ENCODE results near the gene DDX59. TPM values are rescaled to one million over a fixed set of nuclear protein-coding genes. Genes with fewer than 3 reads are reported as not detected.

Gene DDX59
- total RNA-seq, 1 experiment from 2014 or later = 19.4 TPM

GRCh38 chr1:200629876-200630514 is 39.7 kb downstream of the DDX59 start (continued):
- TF ChIP-seq USF1 (CRISPR knock-in tag; IDR thresholded peaks at IDR 0.05) = no peak
- no peak for TF ChIP-seq ZNF219 (CRISPR knock-in tag; IDR thresholded peaks at IDR 0.05; ENCODE audit: borderline replicate concordance)

DNA sequence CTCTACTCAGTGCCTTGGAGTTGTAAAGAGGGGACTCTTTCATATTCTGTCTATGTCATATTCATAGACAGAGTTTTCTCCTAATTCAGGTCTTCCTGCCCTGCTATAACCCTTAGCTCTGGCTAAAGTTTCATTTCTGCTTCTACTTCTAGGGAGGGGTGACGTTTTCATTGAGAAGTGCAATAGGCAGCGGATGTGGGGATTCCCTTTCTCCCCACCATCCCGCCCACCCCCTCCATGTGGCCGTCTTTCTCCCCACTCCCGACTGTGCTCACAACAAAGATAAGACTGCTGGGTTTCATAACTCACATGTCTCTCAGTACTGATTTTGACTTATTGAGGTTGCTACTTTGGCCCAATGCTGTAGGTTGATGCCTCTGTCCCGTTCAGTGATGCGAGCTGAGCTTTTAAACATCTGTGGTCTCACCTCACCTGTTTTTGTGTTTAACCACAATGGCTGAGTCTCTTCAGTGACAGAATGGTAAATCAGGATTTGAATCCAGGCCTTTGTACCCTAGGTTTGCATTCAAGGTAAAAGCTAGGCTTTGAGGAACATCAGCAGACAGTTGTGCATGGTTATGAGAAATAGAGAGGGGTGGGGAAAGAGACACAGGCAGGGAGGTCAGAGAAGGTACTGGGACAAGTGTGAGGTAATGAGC is 41.4 kb downstream of the DDX59 start:
- H3K4me3 Mint-ChIP-seq = no peak overlapping the region
- no peak for ATAC-seq

DNA sequence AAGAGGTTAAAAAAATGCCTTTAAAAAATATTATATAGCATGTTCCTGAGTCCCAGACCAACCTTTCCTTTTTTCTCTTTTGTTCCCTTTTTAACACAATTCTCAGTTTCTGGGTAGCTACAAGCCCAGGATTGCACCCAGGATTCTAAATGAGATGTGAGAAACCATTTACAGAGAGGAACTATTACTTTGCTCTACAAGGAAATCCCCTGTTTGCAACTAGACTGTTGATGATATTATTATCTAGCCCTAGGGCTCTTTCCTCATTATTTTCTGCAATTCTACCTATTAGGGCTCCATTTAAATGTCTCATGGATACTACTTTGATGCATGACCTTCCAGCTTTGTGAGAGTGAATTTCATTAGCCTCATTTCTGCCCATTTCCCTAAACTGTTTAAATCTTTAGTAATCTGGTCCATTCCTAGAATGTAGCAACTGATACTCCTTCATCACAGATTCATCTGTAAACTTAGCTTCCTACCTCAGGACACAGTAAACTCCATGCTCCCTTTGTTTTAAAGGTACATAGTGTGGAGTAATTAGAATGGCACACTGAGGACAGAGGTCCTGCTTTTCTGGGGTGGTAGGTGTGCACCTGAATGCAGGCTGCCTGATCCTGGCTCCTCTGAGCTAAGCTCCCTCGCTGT is 42.0 kb downstream of the DDX59 start:
- ChIA-PET CTCF (interaction anchor here (1.2 kb wide), 1 partner anchor 69 kb away, joined by 4 read pairs; no protein-coding TSS in a partner anchor), POLR2A (interaction anchor here (0.5 kb wide), 1 partner anchor 94 kb away, joined by 6 read pairs; no protein-coding TSS in a partner anchor)
- Mint-ChIP-seq H3K36me3 (no peaks in the 10 kb centered on the region), H3K4me3 (no peak overlapping the region), H3K9me3 (no peaks in the 10 kb centered on the region), H3K4me1 (peaks cover 17% of the 10 kb centered on the region), H3K27me3 (ENCODE audit: low read depth) (no peaks in the 10 kb centered on the region), H3K27ac (no peak overlapping the region)
- ATAC-seq (no peak), DNase-seq (ENCODE audit: low spot score) (no peak)
- TF ChIP-seq, protein P1, sequence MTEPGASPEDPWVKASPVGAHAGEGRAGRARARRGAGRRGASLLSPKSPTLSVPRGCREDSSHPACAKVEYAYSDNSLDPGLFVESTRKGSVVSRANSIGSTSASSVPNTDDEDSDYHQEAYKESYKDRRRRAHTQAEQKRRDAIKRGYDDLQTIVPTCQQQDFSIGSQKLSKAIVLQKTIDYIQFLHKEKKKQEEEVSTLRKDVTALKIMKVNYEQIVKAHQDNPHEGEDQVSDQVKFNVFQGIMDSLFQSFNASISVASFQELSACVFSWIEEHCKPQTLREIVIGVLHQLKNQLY (CRISPR knock-in tag; IDR thresholded peaks at IDR 0.05) = no peak
- no peak for TF ChIP-seq ZNF263 (CRISPR knock-in tag; IDR thresholded peaks at IDR 0.05; ENCODE audit: low read depth)
- TF ChIP-seq ZNF121 (CRISPR knock-in tag; IDR thresholded peaks at IDR 0.05) = no peak
- TF ChIP-seq ELF4 (CRISPR knock-in tag; IDR thresholded peaks at IDR 0.05; ENCODE audit: low read depth) = no peak
- TF ChIP-seq EMX1 (CRISPR knock-in tag; IDR thresholded peaks at IDR 0.05) = no peak
- TF ChIP-seq TCF7 (CRISPR knock-in tag; IDR thresholded peaks at IDR 0.05; ENCODE audit: low read depth) = no peak
- no peak for TF ChIP-seq FOXK1 (CRISPR knock-in tag; IDR thresholded peaks at IDR 0.05)
- TF ChIP-seq, protein P2, sequence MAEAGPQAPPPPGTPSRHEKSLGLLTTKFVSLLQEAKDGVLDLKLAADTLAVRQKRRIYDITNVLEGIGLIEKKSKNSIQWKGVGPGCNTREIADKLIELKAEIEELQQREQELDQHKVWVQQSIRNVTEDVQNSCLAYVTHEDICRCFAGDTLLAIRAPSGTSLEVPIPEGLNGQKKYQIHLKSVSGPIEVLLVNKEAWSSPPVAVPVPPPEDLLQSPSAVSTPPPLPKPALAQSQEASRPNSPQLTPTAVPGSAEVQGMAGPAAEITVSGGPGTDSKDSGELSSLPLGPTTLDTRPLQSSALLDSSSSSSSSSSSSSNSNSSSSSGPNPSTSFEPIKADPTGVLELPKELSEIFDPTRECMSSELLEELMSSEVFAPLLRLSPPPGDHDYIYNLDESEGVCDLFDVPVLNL (CRISPR knock-in tag; IDR thresholded peaks at IDR 0.05; ENCODE audit: borderline replicate concordance, low read depth) = no peak
- TF ChIP-seq USF2 (CRISPR knock-in tag; IDR thresholded peaks at IDR 0.05) = no peak

More for the DNA sequence above, 41.4 kb downstream of the DDX59 start:
- no peaks in the 10 kb centered on the region for H3K36me3 Mint-ChIP-seq
- ChIA-PET CTCF (no interaction called here), POLR2A (no interaction called here)
- DNase-seq (ENCODE audit: low spot score) = no peak
- no peak overlapping the region for H3K27ac Mint-ChIP-seq
- H3K27me3 Mint-ChIP-seq (ENCODE audit: low read depth) = no peaks in the 10 kb centered on the region
- H3K4me1 Mint-ChIP-seq = peaks cover 17% of the 10 kb centered on the region
- no peaks in the 10 kb centered on the region for H3K9me3 Mint-ChIP-seq
- TF ChIP-seq NFYB (CRISPR knock-in tag; conservative IDR thresholded peaks at IDR 0.05; ENCODE audit: low read depth) (no peak), E2F5 (CRISPR knock-in tag; IDR thresholded peaks at IDR 0.05) (no peak)
